Measurements from ENCODE around the gene ARSG. TPM values are rescaled to one million over a fixed set of nuclear protein-coding genes. Genes with fewer than 3 reads are reported as not detected.

ARSG gene
- polyA plus RNA-seq, 1 of the 3 experiments (the other 2 are of a cell fraction) = 0.41 TPM

- Histone ChIP-seq H3F3A (replicated peaks; ENCODE audit: insufficient read depth) (no peaks in the 10 kb centered on the region), H3K9me3 (no peaks in the 10 kb centered on the region), H2AFZ (ENCODE audit: low read depth) (no peak overlapping the region), H3K4me2 (no peak overlapping the region), H3K4me1 (ENCODE audit: control insufficient read depth in 1 of 2, insufficient read depth in 2 of 2, low read depth in 1 of 2, low read length in 1 of 2) (no peaks in the 10 kb centered on the region), H3K9ac (no peak overlapping the region), H3K27ac (ENCODE audit: low read depth in 2 of 2, low read length in 1 of 2) (no peak overlapping the region), H3K4me3 (ENCODE audit: low read depth in 2 of 2, low read length in 1 of 2) (no peak overlapping the region), H4K20me1 (ENCODE audit: insufficient read depth) (no peaks in the 10 kb centered on the region), H3K9me2 (no peaks in the 10 kb centered on the region), H3K36me3 (replicated peaks in 1 of 2; ENCODE audit: control insufficient read depth in 1 of 2, insufficient read depth in 2 of 2, low read length in 1 of 2) (no peaks in the 10 kb centered on the region), H3K79me2 (ENCODE audit: insufficient read depth) (no peaks in the 10 kb centered on the region), H3K27me3 (ENCODE audit: insufficient read depth) (peaks cover 5% of the 10 kb centered on the region; the same call in 1 of the 2 replicates)
- WGBS (ENCODE audit: low lambda C conversion rate) = 58% methylated on average over 3 of the region's 4 CpGs
- ChIA-PET CTCF (interaction anchor here (1.1 to 1.5 kb wide), 2 partner anchors 81 to 83 kb away, joined by 3 to 4 read pairs; no protein-coding TSS in a partner anchor), POLR2A (no interaction called here)
- TF ChIP-seq NFIC (IDR thresholded peaks at IDR 0.05; ENCODE audit: borderline replicate concordance) (no peak), RXRA (IDR thresholded peaks at IDR 0.05; ENCODE audit: borderline replicate concordance, low read depth) (no peak), TEAD4 (IDR thresholded peaks at IDR 0.05; ENCODE audit: borderline replicate concordance, insufficient read depth) (no peak), MXI1 (IDR thresholded peaks at IDR 0.05; ENCODE audit: low read depth, low read length) (no peak), YY1 (IDR thresholded peaks at IDR 0.05; ENCODE audit: low read depth) (no peak), FOXM1 (IDR thresholded peaks at IDR 0.05; ENCODE audit: low read depth) (no peak), TCF12 (IDR thresholded peaks at IDR 0.05) (no peak), USF1 (IDR thresholded peaks at IDR 0.05; ENCODE audit: borderline replicate concordance, low read depth) (no peak), GABPA (IDR thresholded peaks at IDR 0.05; ENCODE audit: low read depth) (no peak), MEF2A (IDR thresholded peaks at IDR 0.05; ENCODE audit: borderline replicate concordance, low read depth) (no peak)
- no peak for DNase-seq
These were observed 53.4 kb downstream of the ARSG start for GRCh38 chr17:68344701-68345136.

DNA sequence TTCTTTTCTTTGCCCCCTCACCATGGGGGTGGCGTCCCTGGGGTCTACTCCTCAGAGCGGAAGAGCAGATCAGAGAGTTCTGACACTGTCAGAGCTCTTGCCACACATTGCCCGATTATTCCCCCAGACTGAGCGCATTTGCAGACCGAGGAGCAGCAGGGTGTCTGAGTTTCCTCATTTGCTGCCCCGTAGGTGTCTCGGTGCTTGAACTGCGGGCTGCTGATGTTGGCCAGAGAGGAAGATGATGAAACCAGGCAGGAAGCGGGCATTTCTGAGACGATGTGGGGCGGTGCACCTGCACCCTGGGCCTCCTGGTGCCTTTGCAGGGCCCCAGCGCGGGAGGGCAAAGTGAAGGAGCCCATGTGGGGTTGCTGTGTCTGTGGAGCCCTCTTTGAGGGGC is 55.2 kb downstream of the ARSG start:
- Histone ChIP-seq H3K4me2 (no peak overlapping the region), H3K9me2 (no peaks in the 10 kb centered on the region), H3K4me3 (ENCODE audit: low read depth in 2 of 2, low read length in 1 of 2) (no peak overlapping the region), H4K20me1 (ENCODE audit: insufficient read depth) (no peaks in the 10 kb centered on the region), H3K79me2 (ENCODE audit: insufficient read depth) (no peaks in the 10 kb centered on the region), H3F3A (replicated peaks; ENCODE audit: insufficient read depth) (no peaks in the 10 kb centered on the region), H3K27ac (ENCODE audit: low read depth in 2 of 2, low read length in 1 of 2) (no peak overlapping the region), H3K36me3 (replicated peaks in 1 of 2; ENCODE audit: control insufficient read depth in 1 of 2, insufficient read depth in 2 of 2, low read length in 1 of 2) (no peaks in the 10 kb centered on the region), H2AFZ (ENCODE audit: low read depth) (no peak overlapping the region), H3K9ac (no peak overlapping the region), H3K4me1 (ENCODE audit: control insufficient read depth in 1 of 2, insufficient read depth in 2 of 2, low read depth in 1 of 2, low read length in 1 of 2) (peaks cover 0 to 1% of the 10 kb centered on the region in 2 experiments; a peak in 2 of 4 replicates), H3K9me3 (no peaks in the 10 kb centered on the region), H3K27me3 (ENCODE audit: insufficient read depth) (peaks cover 5% of the 10 kb centered on the region; the same call in 1 of the 2 replicates)
- TF ChIP-seq MEF2A (IDR thresholded peaks at IDR 0.05; ENCODE audit: borderline replicate concordance, low read depth) (no peak), MXI1 (IDR thresholded peaks at IDR 0.05; ENCODE audit: low read depth, low read length) (no peak), RCOR1 (IDR thresholded peaks at IDR 0.05; ENCODE audit: low read length) (no peak), SMC3 (IDR thresholded peaks at IDR 0.05; ENCODE audit: low read depth, low read length) (no peak), FOXM1 (IDR thresholded peaks at IDR 0.05; ENCODE audit: low read depth) (no peak), SIN3A (IDR thresholded peaks at IDR 0.05; ENCODE audit: borderline replicate concordance, low read depth, low read length) (no peak), FOSL2 (IDR thresholded peaks at IDR 0.05; ENCODE audit: borderline replicate concordance, low read depth) (no peak), CHD2 (IDR thresholded peaks at IDR 0.05; ENCODE audit: low read length, partially characterized antibody) (no peak)
- TF ChIP-seq, protein P1, sequence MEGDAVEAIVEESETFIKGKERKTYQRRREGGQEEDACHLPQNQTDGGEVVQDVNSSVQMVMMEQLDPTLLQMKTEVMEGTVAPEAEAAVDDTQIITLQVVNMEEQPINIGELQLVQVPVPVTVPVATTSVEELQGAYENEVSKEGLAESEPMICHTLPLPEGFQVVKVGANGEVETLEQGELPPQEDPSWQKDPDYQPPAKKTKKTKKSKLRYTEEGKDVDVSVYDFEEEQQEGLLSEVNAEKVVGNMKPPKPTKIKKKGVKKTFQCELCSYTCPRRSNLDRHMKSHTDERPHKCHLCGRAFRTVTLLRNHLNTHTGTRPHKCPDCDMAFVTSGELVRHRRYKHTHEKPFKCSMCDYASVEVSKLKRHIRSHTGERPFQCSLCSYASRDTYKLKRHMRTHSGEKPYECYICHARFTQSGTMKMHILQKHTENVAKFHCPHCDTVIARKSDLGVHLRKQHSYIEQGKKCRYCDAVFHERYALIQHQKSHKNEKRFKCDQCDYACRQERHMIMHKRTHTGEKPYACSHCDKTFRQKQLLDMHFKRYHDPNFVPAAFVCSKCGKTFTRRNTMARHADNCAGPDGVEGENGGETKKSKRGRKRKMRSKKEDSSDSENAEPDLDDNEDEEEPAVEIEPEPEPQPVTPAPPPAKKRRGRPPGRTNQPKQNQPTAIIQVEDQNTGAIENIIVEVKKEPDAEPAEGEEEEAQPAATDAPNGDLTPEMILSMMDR (IDR thresholded peaks at IDR 0.05) = no peak
- ChIA-PET POLR2A (no interaction called here), CTCF (no interaction called here)
- DNase-seq = no peak
- WGBS (ENCODE audit: low lambda C conversion rate) = 75% methylated on average over 13 of the region's 13 CpGs

Measured in SK-N-SH (cell line).